ENCODE results near the gene BEND7.
"Not testable (repeated sequence)": the region's sequence is repeated elsewhere in the genome, so short reads cannot be mapped to it uniquely, and the experiment has no call there.

The BEND7 gene

DNA sequence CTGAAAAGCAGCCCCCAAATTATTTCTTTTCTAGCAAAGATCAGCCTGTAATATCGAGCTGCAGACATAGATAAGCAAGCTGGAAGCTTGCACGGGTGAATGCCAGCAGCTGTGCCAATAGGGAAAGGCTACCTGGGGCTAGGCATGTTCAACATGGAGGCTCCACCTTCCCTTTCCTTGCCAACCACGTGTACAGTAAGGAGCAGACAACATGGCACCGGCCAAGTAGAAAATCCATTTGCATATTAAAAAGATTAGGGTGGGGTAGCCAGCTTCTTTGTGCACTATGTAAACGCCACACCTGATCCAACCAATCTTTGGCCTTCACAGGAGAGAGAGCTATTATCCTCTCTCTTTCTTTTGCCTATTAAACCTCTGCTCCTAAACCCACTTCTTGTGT is 124.0 kb downstream of the BEND7 start:
- no peak overlapping the region for H3K4me3 ChIP-seq (ENCODE audit: low read length)
- TF ChIP-seq ZNF274 (IDR thresholded peaks at IDR 0.05; ENCODE audit: low read depth, low read length), result no peak

GRCh38 chr10:13404305-13404759 is 124.5 kb downstream of the BEND7 start:
- TF ChIP-seq ZNF274 (IDR thresholded peaks at IDR 0.05; ENCODE audit: low read depth, low read length), result no peak
- no peak overlapping the region for H3K4me3 ChIP-seq (ENCODE audit: low read length)

DNA sequence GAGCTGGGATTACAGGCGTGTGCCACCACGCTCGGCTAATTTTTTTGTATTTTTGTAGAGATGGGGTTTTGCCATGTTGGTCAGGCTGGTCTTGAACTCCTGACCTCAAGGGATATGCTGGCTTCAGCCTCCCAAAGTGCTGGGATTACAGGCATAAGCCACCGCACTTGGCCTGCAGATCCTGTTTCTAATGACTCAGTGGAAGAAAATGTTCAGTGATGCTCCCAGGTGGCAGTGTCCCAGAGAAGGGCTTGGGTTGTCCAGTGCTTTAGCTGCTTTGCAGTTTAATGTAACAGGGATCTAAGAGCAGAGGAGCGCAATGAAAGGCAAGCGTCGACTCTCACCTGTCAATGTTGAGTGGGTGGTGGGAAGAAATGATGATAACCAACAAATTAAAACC is 125.4 kb downstream of the BEND7 start:
- H3K4me3 ChIP-seq (ENCODE audit: low read length), result not testable (repeated sequence)

DNA sequence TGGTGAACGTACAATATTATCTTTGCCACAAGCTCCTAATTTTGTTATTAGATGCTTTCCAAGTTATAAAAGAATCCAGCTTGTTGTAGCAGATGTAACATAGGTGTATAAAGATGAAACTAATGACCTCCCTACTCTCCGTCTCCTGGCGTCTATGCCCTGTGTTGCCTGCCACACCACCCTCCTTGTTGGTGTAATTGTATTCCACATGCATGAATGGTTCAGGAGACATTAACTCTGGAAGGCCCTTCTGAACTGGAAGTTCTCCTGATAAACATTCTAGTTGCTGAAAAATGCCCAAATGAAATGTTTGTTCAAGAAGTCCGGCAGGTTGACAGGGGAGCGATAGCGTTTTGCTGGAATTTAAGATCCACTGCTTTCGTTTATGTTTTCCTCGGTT is 126.8 kb downstream of the BEND7 start:
- no peak for TF ChIP-seq ZNF274 (IDR thresholded peaks at IDR 0.05; ENCODE audit: low read depth, low read length)

DNA sequence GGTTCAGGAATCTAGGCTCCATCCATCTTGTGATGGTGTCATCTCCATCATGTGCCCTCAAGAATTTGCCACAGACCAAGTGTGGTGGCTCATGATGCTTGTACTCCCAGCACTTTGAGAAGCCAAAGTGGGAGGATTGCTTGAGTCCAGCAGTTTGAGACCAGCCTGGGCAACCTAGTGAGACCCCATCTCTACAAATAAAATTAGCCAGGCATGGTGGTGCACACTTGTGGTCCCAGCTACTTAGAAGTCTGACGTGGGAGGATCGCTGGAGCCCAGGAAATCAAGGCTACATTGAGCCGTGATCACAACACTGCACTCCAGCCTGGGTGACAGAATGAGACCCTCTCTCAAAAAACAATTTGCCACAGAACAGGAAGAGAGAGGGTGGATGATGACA is 127.7 kb downstream of the BEND7 start:
- no peak overlapping the region for H3K4me3 ChIP-seq (ENCODE audit: low read length)
- TF ChIP-seq ZNF274 (IDR thresholded peaks at IDR 0.05; ENCODE audit: low read depth, low read length), result no peak

More for the DNA sequence above, 126.8 kb downstream of the BEND7 start:
- H3K4me3 ChIP-seq (ENCODE audit: low read length), result no peak overlapping the region

DNA sequence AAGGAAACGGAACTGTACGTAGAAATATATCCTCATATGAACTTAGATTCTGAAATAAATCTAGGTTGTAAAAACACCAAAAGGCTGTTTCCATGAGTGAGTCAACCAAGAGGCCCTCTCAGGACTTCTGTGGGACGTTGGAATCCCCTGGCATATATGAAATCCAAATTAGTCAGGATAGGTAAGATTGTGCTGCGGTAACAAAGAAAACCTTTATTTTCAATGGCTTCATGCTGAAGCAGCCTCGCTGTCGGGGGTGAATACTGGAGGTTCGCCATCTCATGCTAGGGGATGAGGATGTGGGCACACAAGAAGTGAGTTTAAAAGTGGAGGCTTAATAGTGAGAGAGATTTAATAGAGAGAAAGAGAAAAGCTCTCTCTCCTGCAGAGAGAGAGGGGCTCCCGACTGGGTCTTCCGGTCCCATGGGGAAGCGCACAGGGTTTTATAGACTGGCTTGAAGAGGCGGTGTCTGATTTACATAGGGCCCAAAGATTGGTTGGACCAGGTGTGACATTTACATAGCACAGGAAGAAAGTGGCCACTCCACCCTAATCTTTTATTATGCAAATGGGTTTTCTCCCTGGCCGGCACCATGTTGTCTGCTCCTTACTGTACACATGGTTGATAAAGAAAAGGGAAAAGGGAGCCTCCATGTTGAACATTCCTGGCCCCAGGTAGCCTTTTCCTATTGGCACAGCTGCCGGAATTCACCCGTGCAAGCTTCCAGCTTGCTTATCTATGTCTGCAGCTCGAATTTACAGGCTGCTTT is 128.4 kb downstream of the BEND7 start:
- no peak for TF ChIP-seq ZNF274 (IDR thresholded peaks at IDR 0.05; ENCODE audit: low read depth, low read length)
- no peak overlapping the region for H3K4me3 ChIP-seq (ENCODE audit: low read length)

DNA sequence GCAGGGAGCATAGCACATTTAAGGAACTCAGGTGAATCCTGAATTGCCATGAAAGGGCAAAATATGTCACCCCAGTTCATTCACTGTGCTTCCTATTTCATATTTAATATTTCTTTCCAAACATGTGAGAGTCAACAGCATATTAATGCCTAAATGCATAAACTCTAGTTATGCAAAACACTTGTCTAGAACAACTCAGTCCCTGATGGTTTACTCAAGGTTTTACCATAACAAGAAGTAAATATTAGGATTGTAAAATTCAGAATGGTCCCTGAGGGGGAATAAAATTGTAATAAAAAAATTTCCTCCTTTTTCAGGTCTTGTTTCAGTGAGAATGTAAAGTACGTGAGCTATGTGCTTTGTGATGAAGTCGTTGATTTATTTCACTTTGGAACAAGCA is 129.1 kb downstream of the BEND7 start:
- no peak overlapping the region for H3K4me3 ChIP-seq (ENCODE audit: low read length)
- TF ChIP-seq ZNF274 (IDR thresholded peaks at IDR 0.05; ENCODE audit: low read depth, low read length), result no peak

DNA sequence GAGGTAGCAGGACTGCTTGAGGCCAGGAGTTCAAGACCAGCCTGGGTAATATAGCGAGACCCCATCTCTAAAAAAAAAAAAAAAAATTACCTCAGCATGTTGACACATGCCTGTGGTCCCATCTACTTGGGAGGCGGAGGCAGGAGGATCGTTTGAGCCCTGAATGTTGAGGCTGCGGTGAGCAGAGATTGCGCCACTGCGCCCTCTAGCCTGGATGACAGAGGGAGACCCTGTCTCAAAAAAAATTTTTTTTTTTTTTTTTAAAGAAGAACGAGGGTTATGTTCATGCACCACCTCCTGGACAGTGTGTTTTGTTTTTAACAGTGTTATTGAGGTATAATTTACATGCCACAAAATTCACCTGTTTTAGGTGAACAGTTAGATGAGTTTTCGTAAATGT is 129.6 kb downstream of the BEND7 start:
- no peak overlapping the region for H3K4me3 ChIP-seq (ENCODE audit: low read length)
- TF ChIP-seq ZNF274 (IDR thresholded peaks at IDR 0.05; ENCODE audit: low read depth, low read length), result no peak

GRCh38 chr10:13397052-13397451 is 131.8 kb downstream of the BEND7 start:
- TF ChIP-seq ZNF274 (IDR thresholded peaks at IDR 0.05; ENCODE audit: low read depth, low read length), result no peak
- H3K4me3 ChIP-seq (ENCODE audit: low read length), result no peak overlapping the region

DNA sequence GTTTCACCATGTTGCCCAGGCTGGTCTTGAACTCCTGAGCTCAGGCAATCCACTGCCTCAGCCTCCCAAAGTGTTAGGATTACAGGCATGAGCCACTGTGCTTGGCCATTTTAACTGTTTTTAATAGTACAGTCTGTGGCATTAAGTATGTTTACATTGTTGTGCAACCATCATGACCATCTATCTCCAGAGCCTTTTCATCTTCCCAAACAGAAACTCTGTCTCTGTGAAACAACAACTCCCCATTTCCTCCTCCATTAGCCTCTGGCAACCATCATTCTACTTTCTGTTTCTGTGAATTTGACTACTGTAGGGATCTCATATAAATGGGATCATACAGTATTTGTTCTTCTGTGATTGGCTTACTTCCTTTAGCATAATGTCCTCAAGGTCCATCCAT is 132.4 kb downstream of the BEND7 start:
- TF ChIP-seq ZNF274 (IDR thresholded peaks at IDR 0.05; ENCODE audit: low read depth, low read length), result no peak

GRCh38 chr10:13395540-13395939 is 133.3 kb downstream of the BEND7 start:
- no peak for TF ChIP-seq ZNF274 (IDR thresholded peaks at IDR 0.05; ENCODE audit: low read depth, low read length)
- no peak overlapping the region for H3K4me3 ChIP-seq (ENCODE audit: low read length)

More for the DNA sequence above, 132.4 kb downstream of the BEND7 start:
- no peak overlapping the region for H3K4me3 ChIP-seq (ENCODE audit: low read length)

DNA sequence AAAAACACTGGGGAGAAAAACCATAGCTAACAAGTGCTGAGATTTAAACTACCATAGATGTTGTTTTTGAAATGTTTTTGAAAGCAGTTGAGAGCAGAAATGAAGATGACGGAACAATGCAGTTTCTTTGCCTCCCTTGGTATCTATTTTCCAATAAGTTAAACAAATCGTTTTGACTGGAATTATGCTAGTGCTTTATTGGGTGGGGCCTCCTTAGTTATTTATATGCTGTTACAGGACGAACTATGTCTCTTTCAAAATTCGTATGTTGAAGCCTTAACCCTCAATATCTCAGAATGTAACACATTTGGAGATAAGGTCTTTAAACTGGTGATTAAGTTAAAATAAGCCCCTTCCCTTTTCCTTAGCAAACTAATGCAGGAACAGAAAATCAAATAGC is 135.2 kb downstream of the BEND7 start:
- no peak overlapping the region for H3K4me3 ChIP-seq (ENCODE audit: low read length)
- TF ChIP-seq ZNF274 (IDR thresholded peaks at IDR 0.05; ENCODE audit: low read depth, low read length), result no peak

- TF ChIP-seq ZNF274 (IDR thresholded peaks at IDR 0.05; ENCODE audit: low read depth, low read length), result no peak
- H3K4me3 ChIP-seq (ENCODE audit: low read length), result no peak overlapping the region
These were observed 136.1 kb downstream of the BEND7 start for GRCh38 chr10:13392701-13393100.
